Vein endothelial cell (primary cell): ENCODE data around the gene MOSMO. TPM values are rescaled to one million over a fixed set of nuclear protein-coding genes. Genes with fewer than 3 reads are reported as not detected.

Experiments used
- total RNA-seq: library from RNA; depleted of rRNA; stranded (reverse); fragments of >200 nt; gene quantifications from 2 replicates; pipeline ENCODE4 v1.2.3, GENCODE V29; 2012

The MOSMO gene
- 25.2 and 35.5 TPM in 2 replicates for total RNA-seq

DNA sequence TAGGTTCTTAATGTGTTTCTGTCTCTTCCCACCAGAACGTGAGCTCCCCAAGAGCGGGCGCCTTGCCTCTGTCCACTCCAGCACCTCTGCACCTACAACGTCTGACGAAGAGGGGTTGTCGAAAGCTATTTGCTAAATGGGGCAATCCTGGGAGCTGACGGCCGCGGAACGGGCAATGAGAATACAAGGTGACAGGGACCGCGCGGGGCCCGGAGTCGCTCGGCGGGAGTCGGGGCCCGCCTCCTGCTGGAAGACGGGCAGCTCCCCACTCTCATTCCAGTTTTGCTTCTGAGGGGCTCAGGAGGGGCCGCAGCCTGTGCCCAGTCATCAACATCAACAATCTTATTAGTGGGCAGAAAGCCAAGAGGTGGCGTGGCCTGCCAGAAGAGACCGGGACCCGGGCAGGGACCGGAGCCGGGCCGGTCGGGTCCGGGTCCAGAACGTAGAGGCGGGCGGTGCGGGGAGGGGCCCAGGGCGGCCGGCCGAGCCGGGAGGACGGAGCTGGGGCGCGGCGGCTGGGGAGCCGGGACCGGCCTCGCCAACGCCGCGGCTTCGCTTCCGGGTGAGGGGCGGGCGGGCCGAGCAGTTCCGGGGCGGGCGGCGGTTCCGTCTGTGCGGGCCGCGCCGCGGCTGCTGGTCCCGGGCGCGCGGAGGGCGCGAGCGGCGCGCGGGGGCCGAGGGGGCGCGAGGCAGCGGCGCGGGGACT lies at the start of gene MOSMO:
MOSMO (plus strand) TSS at position 603 of the 706 bp plus-strand sequence. CDS start 191 bp downstream, outside the sequence.

DNA sequence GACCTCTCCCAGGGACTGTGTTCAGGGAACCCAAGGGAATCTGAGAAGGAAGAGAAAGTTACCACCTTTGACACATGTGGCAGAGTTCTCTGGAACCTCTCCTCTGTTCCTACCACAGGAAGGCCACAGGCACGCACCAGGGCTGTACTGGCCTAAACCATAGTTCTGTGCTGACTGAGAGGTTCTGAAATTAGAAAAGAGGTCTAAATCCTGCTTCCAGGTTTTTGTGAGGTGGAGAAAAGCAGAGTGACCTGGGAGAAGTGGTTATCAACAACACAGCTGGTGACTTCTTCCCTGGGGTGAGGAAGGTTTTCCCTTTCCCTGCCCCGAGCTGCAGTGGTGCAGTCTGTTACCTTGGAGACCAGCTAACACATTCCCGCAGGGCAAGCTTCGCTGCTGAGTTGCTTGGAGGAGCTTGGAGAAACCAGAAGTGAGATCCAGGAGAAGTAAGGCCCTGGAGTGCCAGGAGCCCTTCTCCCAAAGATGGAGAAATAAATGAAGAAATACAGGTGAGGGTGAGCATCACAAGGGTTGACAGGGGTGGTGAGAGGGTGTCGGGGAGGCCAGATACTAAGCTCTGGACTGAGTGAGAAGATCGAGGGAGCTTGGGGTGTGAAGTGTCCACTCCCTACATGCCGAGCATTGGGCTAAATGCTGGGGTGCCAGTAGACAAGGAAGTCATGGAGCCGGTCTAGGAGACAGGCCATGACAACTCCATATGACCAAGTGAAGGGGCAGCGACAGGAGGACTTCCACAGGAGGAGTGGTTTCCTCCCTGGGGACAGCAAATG lies 84.4 kb downstream of the MOSMO start, which contains the start of gene VWA3A:
VWA3A (plus strand) TSS at position 399 of the 791 bp plus-strand sequence; CDS start at position 496, 97 bp downstream.

Other genes with a start within 250 kb of the MOSMO start
- gene NPIPB4, start 150.4 kb upstream of the MOSMO start, total RNA-seq, result 34.2 and 72.8 TPM in 2 replicates
- 193 and 205 TPM in 2 replicates for gene UQCRC2, start 54.8 kb upstream of the MOSMO start, total RNA-seq
- not detected in 2 replicates for gene PDZD9, start 7.0 kb upstream of the MOSMO start, total RNA-seq
- gene VWA3A, start 84.4 kb downstream of the MOSMO start, total RNA-seq, result not detected in 2 replicates
- not detected in 2 replicates for gene SDR42E2, start 154.4 kb downstream of the MOSMO start, total RNA-seq
- gene EEF2K, start 198.2 kb downstream of the MOSMO start, total RNA-seq, result 55.3 and 60.1 TPM in 2 replicates